ENCODE data around the gene OR5M10.
A peak's percentile ranks its signal among the peaks of the same experiment; 100 is the strongest.
"Not testable (repeated sequence)": the region's sequence is repeated elsewhere in the genome, so short reads cannot be mapped to it uniquely, and the experiment has no call there.

The OR5M10 gene

GRCh38 chr11:56577621-56578020 is at the start of gene OR5M10:
OR5M10 (minus strand) TSS chr11:56577721; CDS start chr11:56577721, 0 bp downstream.
- no peaks in the 10 kb centered on the region for H3K27me3 ChIP-seq (replicated peaks)
- DNase-seq, result no peak
- no peak within 1 kb of the TSS for H3K27ac ChIP-seq
- H3K36me3 ChIP-seq (replicated peaks), result no peaks in the 10 kb centered on the region
- in situ Hi-C loops (cut with HindIII; ENCODE audit: low pct_ligation_motif_present, low sequenced_read_pairs), result no loop called here
- no peak within 1 kb of the TSS for H3K4me3 ChIP-seq (ENCODE audit: low read depth, low read length)
- TF ChIP-seq CTCF (IDR thresholded peaks at IDR 0.05; ENCODE audit: low read depth, low read length, missing control alignments), result no peak

GRCh38 chr11:56625946-56626345 is 48.4 kb upstream of the OR5M10 start:
- Histone ChIP-seq H3K36me3 (replicated peaks) (no peaks in the 10 kb centered on the region), H3K27me3 (replicated peaks) (no peaks in the 10 kb centered on the region), H3K27ac (no peak overlapping the region), H3K4me3 (ENCODE audit: low read depth, low read length) (no peak overlapping the region)
- DNase-seq, result no peak
- in situ Hi-C loops (cut with HindIII; ENCODE audit: low pct_ligation_motif_present, low sequenced_read_pairs), result no loop called here
- no peak for TF ChIP-seq CTCF (IDR thresholded peaks at IDR 0.05; ENCODE audit: low read depth, low read length, missing control alignments)

GRCh38 chr11:56624661-56625110 is 47.2 kb upstream of the OR5M10 start:
- in situ Hi-C loops (cut with HindIII; ENCODE audit: low pct_ligation_motif_present, low sequenced_read_pairs), result no loop called here
- no peak overlapping the region for H3K27ac ChIP-seq
- H3K4me3 ChIP-seq (ENCODE audit: low read depth, low read length), result no peak overlapping the region
- H3K27me3 ChIP-seq (replicated peaks), result no peaks in the 10 kb centered on the region
- H3K36me3 ChIP-seq (replicated peaks), result no peaks in the 10 kb centered on the region
- peak; percentile 39 for DNase-seq
- no peak for TF ChIP-seq CTCF (IDR thresholded peaks at IDR 0.05; ENCODE audit: low read depth, low read length, missing control alignments)

GRCh38 chr11:56611174-56611573 is 33.7 kb upstream of the OR5M10 start:
- TF ChIP-seq CTCF (IDR thresholded peaks at IDR 0.05; ENCODE audit: low read depth, low read length, missing control alignments), result no peak
- Histone ChIP-seq H3K27ac (no peak overlapping the region), H3K4me3 (ENCODE audit: low read depth, low read length) (no peak overlapping the region), H3K27me3 (replicated peaks) (no peaks in the 10 kb centered on the region), H3K36me3 (replicated peaks) (no peaks in the 10 kb centered on the region)
- in situ Hi-C loops (cut with HindIII; ENCODE audit: low pct_ligation_motif_present, low sequenced_read_pairs), result no loop called here
- DNase-seq, result no peak

GRCh38 chr11:56592088-56592717 is 14.7 kb upstream of the OR5M10 start:
- H3K4me3 ChIP-seq (ENCODE audit: low read depth, low read length); H3K27me3 ChIP-seq (replicated peaks); H3K36me3 ChIP-seq (replicated peaks); H3K27ac ChIP-seq; in situ Hi-C loops (cut with HindIII; ENCODE audit: low pct_ligation_motif_present, low sequenced_read_pairs); DNase-seq: not testable (repeated sequence)

- Histone ChIP-seq H3K36me3 (replicated peaks) (no peaks in the 10 kb centered on the region), H3K27me3 (replicated peaks) (no peaks in the 10 kb centered on the region), H3K27ac (no peak overlapping the region), H3K4me3 (ENCODE audit: low read depth, low read length) (no peak overlapping the region)
- in situ Hi-C loops (cut with HindIII; ENCODE audit: low pct_ligation_motif_present, low sequenced_read_pairs), result no loop called here
- DNase-seq, result no peak
- no peak for TF ChIP-seq CTCF (IDR thresholded peaks at IDR 0.05; ENCODE audit: low read depth, low read length, missing control alignments)
These were observed 18.9 kb downstream of the OR5M10 start for GRCh38 chr11:56558574-56558973.

- DNase-seq; H3K27ac ChIP-seq; in situ Hi-C loops (cut with HindIII; ENCODE audit: low pct_ligation_motif_present, low sequenced_read_pairs); H3K27me3 ChIP-seq (replicated peaks); H3K4me3 ChIP-seq (ENCODE audit: low read depth, low read length); H3K36me3 ChIP-seq (replicated peaks): not testable (repeated sequence)
These were observed 22.8 kb downstream of the OR5M10 start for GRCh38 chr11:56554691-56555090.

Data from brain microvascular endothelial cell (primary cell).